ENCODE data around the gene G3BP2. TPM values are rescaled to one million over a fixed set of nuclear protein-coding genes. Genes with fewer than 3 reads are reported as not detected.

The G3BP2 gene
- total and polyA plus RNA-seq, 10 of the 15 experiments (the other 5 are each of a cell fraction or from before 2014, with no cell fraction given), result 22.2 to 176 (median 102) TPM

GRCh38 chr4:75678965-75679364 lies 5.8 kb upstream of the G3BP2 start (continued):
- no peak for TF ChIP-seq NR2C2 (IDR thresholded peaks at IDR 0.05; ENCODE audit: borderline replicate concordance, control insufficient read depth, insufficient read length, low read depth)
- TF ChIP-seq RBBP5 (conservative IDR thresholded peaks at IDR 0.05), result no peak
- TF ChIP-seq SMC3 (IDR thresholded peaks at IDR 0.05; ENCODE audit: borderline replicate concordance, low read length), result no peak
- no peak for TF ChIP-seq LARP7 (IDR thresholded peaks at IDR 0.05)
- TF ChIP-seq CREB1 (IDR thresholded peaks at IDR 0.05; ENCODE audit: low read depth), result no peak

DNA sequence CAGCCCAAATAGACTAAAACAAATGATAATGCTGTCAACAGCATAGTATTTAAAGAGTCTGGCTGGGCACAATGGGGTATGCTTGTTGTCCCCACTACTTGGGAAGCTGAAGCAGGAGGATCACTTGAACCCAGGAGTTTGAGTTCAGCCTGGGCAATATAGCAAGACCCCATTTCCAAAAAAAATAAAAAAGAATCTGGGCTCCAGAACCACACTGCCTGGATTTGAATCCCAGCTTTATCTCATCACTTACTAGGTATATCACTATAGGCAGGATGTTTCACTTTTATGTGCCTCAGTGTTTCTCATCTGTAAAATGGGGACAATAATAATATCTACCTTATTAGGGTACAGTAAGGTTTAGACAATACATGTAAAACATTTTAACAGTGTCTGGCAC lies 5.3 kb upstream of the G3BP2 start:
- no TSS peak for BruUV-seq (replicated peaks)
- H3K9ac ChIP-seq (ENCODE audit: control insufficient read depth, insufficient read depth, low read length), result no peak overlapping the region
- H3K4me1 ChIP-seq (ENCODE audit: control insufficient read depth, insufficient read depth, low read length), result peaks cover 5% of the 10 kb centered on the region
- no peak for FAIRE-seq
- ChIA-PET SMC1A (ENCODE audit: uncharacterized antibody, unreplicated experiment) (no interaction called here), POLR2A (no interaction called here), RAD21 (ENCODE audit: unreplicated experiment) (no interaction called here), CTCF (no interaction called here)
- H3K79me2 ChIP-seq (ENCODE audit: control insufficient read depth, insufficient read depth, low read length), result peaks cover 3% of the 10 kb centered on the region; the same call in 1 of the 2 replicates
- no peak overlapping the region for H2AFZ ChIP-seq (ENCODE audit: control insufficient read depth, low read depth, low read length)
- H3K4me2 ChIP-seq (ENCODE audit: control insufficient read depth, insufficient read depth), result no peak overlapping the region
- no peak for DNase-seq (ENCODE audit: low read depth, low spot score)
- no peaks in the 10 kb centered on the region for H3K9me3 ChIP-seq (replicated peaks; ENCODE audit: control insufficient read depth, insufficient read depth, low read length)
- no peaks in the 10 kb centered on the region for H3K36me3 ChIP-seq (ENCODE audit: control insufficient read depth in 2 of 2, insufficient read depth in 2 of 2, low read length in 1 of 2)
- no peak overlapping the region for H3K27ac ChIP-seq (ENCODE audit: control insufficient read depth, insufficient read depth)
- intact Hi-C loops (cut with micrococcal nuclease; ENCODE audit: unreplicated experiment), result no loop called here
- H3K27me3 ChIP-seq (replicated peaks in 1 of 2; ENCODE audit: control insufficient read depth in 2 of 2, insufficient read depth in 2 of 2, low read length in 1 of 2), result no peaks in the 10 kb centered on the region
- H3K4me3 ChIP-seq, result no peak overlapping the region
- no peaks in the 10 kb centered on the region for H4K20me1 ChIP-seq (ENCODE audit: control insufficient read depth, insufficient read depth)
- TF ChIP-seq POLR2AphosphoS2 (IDR thresholded peaks at IDR 0.05; ENCODE audit: low read depth, low read length) (no peak), MTA3 (IDR thresholded peaks at IDR 0.05; ENCODE audit: borderline replicate concordance, low read length) (no peak), HSF1 (IDR thresholded peaks at IDR 0.05; ENCODE audit: low read depth, low read length) (no peak)
- in situ Hi-C loops (cut with MboI), result no loop called here
- ATAC-seq, result no peak
